Umbilical cord (tissue), 2 donors: ENCODE data around the gene HOXB3. TPM values are rescaled to one million over a fixed set of nuclear protein-coding genes. Genes with fewer than 3 reads are reported as not detected.

Source experiments
- DNase-seq: peaks from one replicate; pipeline ENCODE4 v3.0.0-alpha.2; 2015; ENCODE audit warnings: low spot score
- total RNA-seq: library from RNA; depleted of rRNA; stranded (reverse); fragments of >200 nt; gene quantifications from one replicate; pipeline ENCODE4 v1.2.3, GENCODE V29; 2014; ENCODE audit warnings: low replicate concordance; ENCODE audit not compliant: insufficient read depth

The HOXB3 gene
- total RNA-seq, 1 donor from 2014 or later = 18.3 TPM

DNA sequence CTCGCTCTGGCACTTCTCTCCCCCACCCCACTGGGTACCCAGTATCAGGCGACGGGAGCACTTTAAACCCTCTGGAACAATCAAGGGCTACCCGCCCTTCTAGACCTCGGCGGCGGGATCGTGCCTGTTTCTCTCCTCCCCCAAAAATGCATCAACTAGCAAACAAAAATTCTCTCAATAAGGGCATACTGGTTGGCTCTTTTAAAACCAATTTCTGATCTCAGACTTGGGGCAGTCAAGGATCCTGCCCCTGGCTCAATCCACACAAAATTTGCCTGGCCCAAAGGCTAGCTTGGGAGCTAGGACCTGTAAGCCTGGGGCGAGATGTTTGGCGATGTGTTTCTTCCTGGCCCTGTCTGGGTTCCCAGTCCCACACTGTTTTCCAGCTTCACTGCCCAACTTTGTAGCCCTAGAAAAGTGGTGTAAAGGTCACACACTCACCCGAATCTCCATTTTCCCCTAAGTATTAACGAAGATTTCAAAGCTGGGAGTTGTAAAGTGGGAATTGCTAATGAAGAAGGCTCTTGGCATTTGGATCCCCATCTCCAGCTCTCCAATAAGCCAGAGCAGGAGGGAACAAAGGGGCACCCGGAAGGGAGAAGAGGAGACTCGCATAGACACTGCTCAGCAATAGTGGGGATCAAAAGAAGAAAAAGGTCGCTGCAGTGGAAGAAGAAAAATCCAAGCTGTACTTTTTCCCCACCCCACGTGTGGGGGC is 30.8 kb downstream of the HOXB3 start:
- DNase-seq = no peak

DNA sequence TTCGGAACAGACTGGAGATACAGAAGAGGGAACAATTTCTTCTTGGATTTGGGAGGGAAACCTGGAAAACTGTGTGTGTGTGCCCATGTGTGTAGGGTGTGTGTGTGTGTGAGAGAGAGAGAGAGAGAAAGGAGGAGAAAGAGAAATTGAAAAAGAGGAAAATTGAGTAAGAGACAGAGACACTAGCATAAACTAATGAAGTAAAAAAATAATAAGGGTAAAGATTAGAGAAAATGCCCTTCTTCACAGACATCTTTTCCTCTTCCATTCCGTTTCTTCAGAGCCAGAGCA is 31.3 kb downstream of the HOXB3 start:
- DNase-seq = no peak

DNA sequence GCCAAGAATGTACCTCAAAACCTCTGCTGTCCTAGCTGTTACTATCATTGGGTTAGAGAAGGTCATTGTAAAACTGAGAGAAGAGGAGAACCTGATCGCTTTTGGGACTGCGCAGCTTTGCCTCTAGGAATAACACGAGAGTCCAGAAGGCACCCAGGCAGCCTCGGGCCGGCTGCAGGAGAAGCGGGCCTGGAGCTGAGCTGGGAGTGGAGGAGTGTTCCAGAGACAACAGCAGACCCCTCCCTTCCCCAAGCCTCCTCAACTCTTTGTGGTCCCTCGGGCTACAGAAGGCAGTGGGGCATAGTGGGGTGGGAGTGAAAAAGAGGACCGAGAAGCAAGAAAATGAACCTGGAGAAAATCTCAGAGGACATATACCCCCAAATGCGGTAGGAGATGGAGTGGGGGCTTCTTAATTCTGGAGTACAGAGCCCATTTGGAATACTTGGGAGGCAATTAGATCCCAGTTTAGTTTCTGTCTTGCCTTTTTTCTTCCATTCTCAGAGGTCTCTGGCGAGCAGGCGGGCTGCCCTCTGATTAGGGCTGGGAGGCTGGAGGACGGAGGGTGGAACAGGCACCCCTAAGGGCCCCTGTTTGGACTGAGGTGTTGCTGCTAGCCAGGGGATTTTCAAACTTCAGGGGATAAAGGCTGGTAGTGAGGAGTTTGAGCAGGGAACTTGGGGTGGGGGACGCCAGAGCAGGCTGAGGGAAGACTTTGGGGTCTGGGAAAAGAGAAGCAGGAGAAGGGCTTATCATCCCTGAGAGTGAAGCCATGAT is 31.8 kb downstream of the HOXB3 start:
- no peak for DNase-seq

- peak; percentile 72 for DNase-seq
Measured at GRCh38 chr17:48556576-48557401, 33.3 kb downstream of the HOXB3 start.

DNA sequence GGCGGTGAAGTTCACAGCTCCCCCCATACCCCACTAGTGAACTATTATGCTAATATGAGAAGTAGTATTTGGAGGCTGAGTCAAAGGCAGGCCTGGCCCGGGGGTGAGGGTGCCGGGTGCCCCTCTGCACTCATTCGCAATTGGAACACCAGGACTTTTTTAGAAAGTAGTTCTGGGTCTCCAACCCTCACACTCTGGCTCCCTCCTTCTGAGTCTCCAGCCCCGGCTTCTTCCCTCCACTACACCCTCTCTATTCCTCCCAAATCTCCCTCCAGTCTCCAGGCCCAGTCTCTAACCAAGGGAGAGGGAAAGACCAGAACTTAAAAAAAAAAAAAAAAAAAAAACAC is 33.8 kb downstream of the HOXB3 start:
- no peak for DNase-seq

DNA sequence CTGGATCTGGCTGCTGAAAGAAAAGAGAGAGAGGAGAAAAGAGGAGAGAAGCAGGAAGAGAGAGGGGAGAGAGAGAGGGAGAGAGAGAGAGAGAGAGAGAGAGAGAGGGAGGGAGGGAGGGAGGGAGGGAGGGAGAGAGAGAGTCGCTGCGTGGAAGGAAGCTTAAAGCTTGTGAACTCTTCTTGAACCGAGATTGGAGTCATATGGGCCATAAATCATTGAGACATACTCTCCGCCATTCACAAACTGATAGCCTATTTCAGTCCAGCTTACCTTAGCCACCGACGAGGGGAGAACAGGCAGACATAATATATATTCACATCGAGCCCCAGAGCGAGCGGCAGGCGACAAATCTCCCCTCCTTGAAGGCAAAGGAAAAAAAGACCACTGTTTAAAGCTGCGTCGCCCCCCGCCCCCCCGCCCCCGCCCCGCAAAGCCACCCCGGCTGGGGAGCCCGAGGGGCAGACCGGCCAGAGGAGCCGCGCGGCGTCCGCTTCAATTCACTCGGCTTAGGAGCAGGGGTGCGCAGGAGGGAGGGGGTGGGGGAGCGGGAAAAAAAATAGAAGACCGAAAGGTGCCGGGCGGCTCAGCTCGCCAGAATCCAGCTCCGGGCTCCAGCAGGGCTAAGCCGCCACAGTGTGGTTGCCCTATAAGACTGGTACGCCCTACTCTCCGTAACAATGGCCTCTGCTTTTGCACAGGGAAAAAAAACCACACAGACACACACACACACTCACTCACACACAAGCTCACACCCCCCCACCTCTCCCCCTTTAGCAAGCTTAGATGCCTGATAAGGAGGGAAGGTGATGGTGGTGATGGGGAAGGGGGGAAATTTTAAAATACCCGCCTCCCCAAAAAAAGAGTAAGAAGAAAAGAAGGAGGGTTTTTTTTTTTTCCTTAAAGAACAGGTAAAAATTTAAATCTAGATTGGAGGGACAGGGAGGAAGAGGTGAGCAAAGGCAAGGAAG is 34.5 kb downstream of the HOXB3 start:
- peak; percentile 92 for DNase-seq

DNA sequence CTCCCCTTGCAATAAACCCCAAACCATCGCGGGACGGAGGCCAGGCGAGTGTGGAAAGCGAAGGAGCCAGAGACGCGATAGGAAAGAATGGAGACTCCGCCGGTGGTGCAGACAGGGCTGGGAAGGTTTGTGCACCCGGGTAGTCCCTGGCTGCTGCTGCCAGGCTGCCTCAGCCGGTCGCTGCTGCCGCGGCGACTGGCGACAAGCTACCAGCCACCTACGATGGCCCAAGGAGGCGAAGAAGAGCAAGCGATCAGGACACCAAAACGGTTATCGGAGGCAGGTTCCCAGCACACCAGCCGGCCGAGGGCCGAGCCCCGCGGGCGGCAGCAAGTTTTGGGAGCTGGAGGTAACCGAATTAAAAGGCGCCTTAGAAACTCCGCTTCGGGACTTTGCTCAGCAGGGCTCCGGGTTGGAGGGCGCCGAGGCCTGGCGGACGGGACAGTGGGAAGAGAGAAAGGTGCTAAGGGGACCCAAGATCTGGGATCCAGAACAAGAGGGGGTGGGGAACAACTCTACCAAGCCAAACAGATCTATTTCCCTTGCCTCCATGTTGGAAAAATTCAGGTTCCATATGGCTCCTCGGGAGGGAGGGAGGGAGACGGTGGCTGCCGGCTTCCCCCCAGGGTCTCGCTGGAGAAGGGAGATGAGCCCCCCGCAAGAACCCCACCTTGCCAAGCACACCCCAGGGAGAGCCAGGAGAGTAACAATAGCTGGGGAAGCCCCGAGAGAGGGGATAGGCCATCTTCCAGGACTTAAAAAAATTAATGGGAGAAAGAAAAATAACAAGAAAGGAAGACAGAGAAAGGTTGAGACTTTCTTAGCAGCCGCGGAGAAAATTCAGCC is 35.4 kb downstream of the HOXB3 start:
- no peak for DNase-seq

DNA sequence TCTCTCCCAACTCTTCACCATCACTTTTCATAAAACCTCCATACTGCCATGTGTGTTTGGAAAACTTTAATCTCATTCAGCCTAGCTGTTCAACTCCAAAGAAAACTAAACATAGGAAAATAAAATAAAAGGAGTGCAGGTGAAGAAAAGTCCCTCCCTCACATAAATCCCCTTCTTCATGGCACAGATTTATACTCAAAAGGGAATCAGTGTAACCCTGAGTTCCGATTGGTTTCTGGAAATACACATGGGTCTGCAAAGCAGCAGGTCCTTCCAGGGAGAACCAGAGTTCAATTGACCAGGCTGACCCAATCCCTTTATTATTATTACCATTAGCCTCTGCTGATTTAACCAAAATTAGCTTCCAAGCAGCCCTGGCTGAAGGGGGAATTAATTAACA is 36.2 kb downstream of the HOXB3 start:
- no peak for DNase-seq

DNA sequence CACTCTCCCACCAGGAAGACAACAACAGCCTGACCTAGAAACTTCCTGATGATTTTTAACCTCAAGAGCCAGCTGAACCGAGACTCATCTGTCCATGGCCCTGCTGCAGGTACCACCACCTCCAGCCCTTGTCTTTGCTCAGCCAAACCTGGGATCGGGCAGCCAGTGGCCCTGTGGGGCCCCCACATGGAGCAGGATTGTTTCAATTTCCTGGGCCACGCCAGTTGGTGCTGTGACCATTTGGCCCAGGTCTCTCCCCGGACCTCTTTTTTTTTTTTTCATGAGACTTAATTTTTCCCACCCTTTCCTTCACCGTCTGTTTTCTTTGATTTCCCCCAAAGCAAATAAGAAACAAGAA is 36.9 kb downstream of the HOXB3 start:
- DNase-seq = no peak

- DNase-seq = no peak
Measured at GRCh38 chr17:48552466-48553189, 37.4 kb downstream of the HOXB3 start.

DNA sequence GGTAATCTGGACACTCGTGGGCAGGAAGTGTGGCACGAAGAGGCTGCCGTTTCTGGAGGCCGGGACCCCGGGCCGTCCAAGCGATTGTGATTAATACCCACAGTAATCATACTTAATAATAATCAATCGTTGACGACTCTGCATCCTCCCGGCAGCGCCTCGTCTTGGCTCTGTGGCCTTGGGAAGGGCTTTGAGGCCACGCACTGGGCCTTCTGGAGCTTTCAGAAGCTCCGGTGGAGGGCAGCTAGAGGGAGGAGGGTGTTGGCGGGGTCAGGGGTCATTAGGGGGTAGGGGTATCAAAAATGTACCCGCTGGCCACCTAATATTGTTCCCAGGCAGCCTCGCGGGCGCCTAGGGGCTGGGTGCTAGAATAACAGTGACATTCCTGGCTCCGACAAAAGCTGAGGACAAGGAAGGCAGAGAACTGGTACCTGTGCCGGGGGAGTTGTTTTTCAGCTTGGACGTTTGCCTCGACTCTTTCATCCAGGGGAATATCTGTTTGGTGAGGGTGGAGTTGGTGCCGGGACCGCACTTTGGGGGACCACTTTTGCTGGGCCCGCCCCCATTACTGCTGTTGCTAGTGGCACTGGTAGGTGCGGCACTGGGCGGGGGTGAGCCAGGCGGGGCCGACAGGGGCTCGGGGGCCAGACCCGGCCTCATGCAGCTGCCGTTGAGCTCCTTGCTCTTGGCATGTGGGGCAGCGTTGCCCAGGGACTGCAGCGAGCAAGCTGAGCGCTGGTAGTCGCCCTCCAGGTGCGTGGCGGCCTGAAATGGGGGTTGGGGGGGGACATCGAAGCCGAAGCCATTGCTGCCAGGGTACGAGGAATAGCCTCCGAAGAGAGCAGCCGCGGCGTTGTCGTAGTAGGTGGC is 38.2 kb downstream of the HOXB3 start:
- no peak for DNase-seq

DNA sequence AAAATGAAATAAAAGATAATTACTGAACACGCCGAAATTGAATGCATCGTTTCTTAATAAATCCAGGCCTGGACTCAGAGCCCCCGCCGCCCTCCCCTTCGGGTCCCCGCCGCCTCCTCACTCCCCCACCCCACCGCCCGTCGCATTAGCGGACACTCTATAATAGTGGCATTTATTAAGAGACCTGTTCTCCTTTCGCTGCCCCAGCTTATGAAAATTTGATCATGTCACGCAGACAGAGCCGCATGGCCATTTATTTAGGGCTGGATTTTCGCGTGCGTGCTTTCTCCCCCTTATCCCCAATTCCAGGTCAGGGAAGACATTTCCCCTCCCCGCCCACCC is 38.9 kb downstream of the HOXB3 start:
- no peak for DNase-seq

GRCh38 chr17:48550502-48551213 is 39.4 kb downstream of the HOXB3 start:
- no peak for DNase-seq

GRCh38 chr17:48549914-48550501 is 40.0 kb downstream of the HOXB3 start:
- no peak for DNase-seq

DNA sequence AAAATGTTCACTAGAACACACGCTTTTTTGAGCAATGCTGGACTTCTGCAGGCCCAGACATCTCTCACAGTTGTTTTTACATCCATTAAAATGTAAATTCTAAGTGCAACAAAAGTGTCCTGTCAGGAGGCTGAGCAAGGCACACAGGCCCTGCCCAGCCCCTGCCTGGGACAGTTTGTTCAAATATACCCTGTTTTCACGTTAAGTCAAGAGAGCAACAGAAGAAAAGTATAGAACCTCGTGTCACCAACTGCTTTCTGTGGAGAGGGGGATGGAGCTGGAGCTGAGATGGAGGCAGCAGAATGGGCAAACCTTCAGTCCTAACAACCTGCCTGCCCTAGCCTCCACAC is 40.8 kb downstream of the HOXB3 start:
- DNase-seq = no peak

- DNase-seq = no peak
Measured at GRCh38 chr17:48548523-48549280, 41.3 kb downstream of the HOXB3 start.

GRCh38 chr17:48547808-48548522 is 42.1 kb downstream of the HOXB3 start:
- no peak for DNase-seq
